Smooth muscle cell (in vitro differentiated cells): Measurements from ENCODE around the gene PGGHG. TPM values are rescaled to one million over a fixed set of nuclear protein-coding genes. Genes with fewer than 3 reads are reported as not detected.
"Not testable (repeated sequence)": the region's sequence is repeated elsewhere in the genome, so short reads cannot be mapped to it uniquely, and the experiment has no call there.

Source experiments
- DNase-seq: peaks from one replicate; lab custom pipeline; 2025; ENCODE audit not compliant: unreplicated experiment; lab: John Stamatoyannopoulos, UW
- H2AFZ ChIP-seq: fragments of 200-600 bp; sonication (generic); 2 replicates; pipeline ENCODE4 v1.6.0; 2016; ENCODE audit warnings: antibody characterized with exemption, low read depth, mild to moderate bottlenecking
- H3F3A ChIP-seq: fragments of 200-600 bp; sonication (generic); 2 replicates; pipeline ENCODE4 v1.6.0; 2017; ENCODE audit warnings: antibody characterized with exemption, low read depth
- H3K27ac ChIP-seq: fragments of 200-600 bp; sonication (generic); 2 replicates; pipeline ENCODE4 v1.5.1; 2016; ENCODE audit warnings: low read depth, mild to moderate bottlenecking
- H3K27me3 ChIP-seq: fragments of 200-600 bp; sonication (generic); 2 replicates; pipeline ENCODE4 v1.6.1; 2016; ENCODE audit warnings: low read depth, mild to moderate bottlenecking
- H3K36me3 ChIP-seq: fragments of 200-600 bp; sonication (generic); 2 replicates; pipeline ENCODE4 v1.5.1; 2016; ENCODE audit warnings: low read depth
- H3K4me1 ChIP-seq: fragments of 200-600 bp; sonication (generic); 2 replicates; pipeline ENCODE4 v1.5.1; 2016; ENCODE audit warnings: low read depth
- H3K4me2 ChIP-seq: fragments of 200-600 bp; sonication (generic); 2 replicates; pipeline ENCODE4 v1.6.0; 2016; ENCODE audit warnings: mild to moderate bottlenecking
- H3K4me3 ChIP-seq: fragments of 200-600 bp; sonication (generic); 2 replicates; pipeline ENCODE4 v1.5.1; 2016; ENCODE audit warnings: mild to moderate bottlenecking
- H3K79me2 ChIP-seq: fragments of 200-600 bp; sonication (generic); 2 replicates; pipeline ENCODE4 v1.6.0; 2016; ENCODE audit warnings: low read depth, mild to moderate bottlenecking
- H3K9ac ChIP-seq: fragments of 200-600 bp; sonication (generic); 2 replicates; pipeline ENCODE4 v1.6.0; 2016; ENCODE audit warnings: low read depth
- H3K9me3 ChIP-seq: fragments of 200-600 bp; sonication (generic); replicated peaks from 2 replicates; pipeline ENCODE4 v1.5.1; 2016; ENCODE audit warnings: low read depth
- H4K20me1 ChIP-seq: fragments of 200-600 bp; sonication (generic); 2 replicates; pipeline ENCODE4 v1.6.0; 2016; ENCODE audit warnings: low read depth
- CTCF ChIP-seq: fragments of 200-600 bp; sonication (generic); IDR thresholded peaks from 2 replicates; pipeline ENCODE4 v1.5.1; 2017; ENCODE audit warnings: borderline replicate concordance, mild to moderate bottlenecking, antibody characterized with exemption; ENCODE audit not compliant: insufficient read depth, poor library complexity, severe bottlenecking
- WGBS: methylation state at CpG from one replicate; pipeline ENCODE4 v1.1.7; 2016; ENCODE audit warnings: low lambda C conversion rate; 5-methylcytosine and 5-hydroxymethylcytosine counted together
- polyA plus RNA-seq: library from polyadenylated mRNA; unstranded; fragments of >200 nt; fragmentation: Nextera tagmentation; extraction: Ambion mirVana; gene quantifications from 2 replicates; pipeline ENCODE4 v1.2.1, GENCODE V29; 2016
- total RNA-seq: library from RNA; depleted of rRNA; stranded (reverse); fragments of >200 nt; gene quantifications from 2 replicates; pipeline ENCODE4 v1.2.3, GENCODE V29; 2014

The PGGHG gene
- total and polyA plus RNA-seq, 2 experiments from 2014 or later = 8.6 to 16.6 TPM

- Histone ChIP-seq H3K27ac (no peak overlapping the region), H3K27me3 (no peaks in the 10 kb centered on the region), H3K9me3 (no peaks in the 10 kb centered on the region), H3F3A (no peaks in the 10 kb centered on the region), H3K9ac (no peak overlapping the region), H3K4me1 (no peaks in the 10 kb centered on the region), H2AFZ (no peak overlapping the region), H3K4me3 (no peak overlapping the region), H4K20me1 (no peaks in the 10 kb centered on the region), H3K4me2 (no peak overlapping the region), H3K36me3 (no peaks in the 10 kb centered on the region), H3K79me2 (no peaks in the 10 kb centered on the region)
- no peak for TF ChIP-seq CTCF
- WGBS = 97% methylated on average over 4 of the region's 13 CpGs
- no peak for DNase-seq
These were observed 22.1 kb upstream of the PGGHG start for GRCh38 chr11:266676-267439.

GRCh38 chr11:267491-267994 lies 21.4 kb upstream of the PGGHG start:
- TF ChIP-seq CTCF = no peak
- WGBS = 79% methylated on average over 12 of the region's 18 CpGs
- no peak overlapping the region for H3K4me3 ChIP-seq
- no peaks in the 10 kb centered on the region for H3K27me3 ChIP-seq
- no peaks in the 10 kb centered on the region for H3K79me2 ChIP-seq
- H3K9ac ChIP-seq = no peak overlapping the region
- H3K4me1 ChIP-seq = no peaks in the 10 kb centered on the region
- H3K36me3 ChIP-seq = no peaks in the 10 kb centered on the region
- no peaks in the 10 kb centered on the region for H4K20me1 ChIP-seq
- H3K9me3 ChIP-seq = no peaks in the 10 kb centered on the region
- no peaks in the 10 kb centered on the region for H3F3A ChIP-seq
- H3K27ac ChIP-seq = no peak overlapping the region
- no peak overlapping the region for H2AFZ ChIP-seq
- no peak for DNase-seq
- H3K4me2 ChIP-seq = no peak overlapping the region

GRCh38 chr11:268716-269145 lies 20.2 kb upstream of the PGGHG start:
- H3K79me2 ChIP-seq, H3K4me1 ChIP-seq, H4K20me1 ChIP-seq, H3K36me3 ChIP-seq, H3K27ac ChIP-seq, H3K27me3 ChIP-seq, H3K9ac ChIP-seq, H2AFZ ChIP-seq, H3K4me2 ChIP-seq, H3K4me3 ChIP-seq, H3F3A ChIP-seq, DNase-seq, H3K9me3 ChIP-seq: not testable (repeated sequence)
- 88% methylated on average over 16 of the region's 16 CpGs for WGBS

GRCh38 chr11:269146-269890 lies 19.6 kb upstream of the PGGHG start:
- Histone ChIP-seq H3F3A (no peaks in the 10 kb centered on the region), H3K9me3 (no peaks in the 10 kb centered on the region), H4K20me1 (no peaks in the 10 kb centered on the region), H3K9ac (no peak overlapping the region), H3K27ac (no peak overlapping the region), H3K4me3 (no peak overlapping the region), H3K4me2 (no peak overlapping the region), H3K27me3 (no peaks in the 10 kb centered on the region), H3K36me3 (no peaks in the 10 kb centered on the region), H3K79me2 (no peaks in the 10 kb centered on the region), H2AFZ (no peak overlapping the region), H3K4me1 (no peaks in the 10 kb centered on the region)
- no peak for DNase-seq
- WGBS = 75% methylated on average over 21 of the region's 21 CpGs
- no peak for TF ChIP-seq CTCF
